DND-41 (cell line): ENCODE measurements around the gene ILF3.

Experiments used
- CTCF ChIP-seq: IDR thresholded peaks from 2 replicates; pipeline ENCODE4 v1.5.1; 2012; ENCODE audit warnings: borderline replicate concordance, low read length, moderate library complexity, mild to moderate bottlenecking; ENCODE audit not compliant: poor library complexity, severe bottlenecking; ENCODE audit errors: extremely low read depth
- EZH2 ChIP-seq: IDR thresholded peaks from 3 replicates; pipeline ENCODE4 v1.6.1; 2012; ENCODE audit warnings: borderline replicate concordance, low read depth, mild to moderate bottlenecking, moderate library complexity, low read length, inconsistent platforms; ENCODE audit not compliant: severe bottlenecking

GRCh38 chr19:10727685-10728201, 73.6 kb downstream of the ILF3 start:
- no peak for TF ChIP-seq CTCF
- no peak for TF ChIP-seq EZH2
